Gastroesophageal sphincter (tissue), 3 donors: ENCODE results near the gene BTBD2.

Experiments used
- EP300 ChIP-seq: sonication (generic); formaldehyde crosslinking; IDR thresholded peaks from one replicate; pipeline ENCODE4 v1.6.1; 2017; ENCODE audit warnings: antibody characterized with exemption, mild to moderate bottlenecking
- POLR2A ChIP-seq, 2 donors: fragments of 450-650 bp; IDR thresholded peaks; one replicate each; pipeline ENCODE4 v1.6.1; 2017; ENCODE audit warnings: antibody characterized with exemption in 2 of 2, mild to moderate bottlenecking in 2 of 2, moderate library complexity in 1 of 2
- POLR2AphosphoS5 ChIP-seq: sonication (generic); formaldehyde crosslinking; IDR thresholded peaks from one replicate; pipeline ENCODE4 v1.6.1; 2017; ENCODE audit warnings: antibody characterized with exemption
- TF ChIP-seq, protein P1 (sequence below), 4 experiments: fragments of 200-600 bp in 2 of 4; fragments of 450-650 bp in 2 of 4; sonication (generic) in 1 of 4; IDR thresholded peaks; one replicate each; pipeline ENCODE4 v1.5.1; 2017 to 2019; ENCODE audit warnings: antibody characterized with exemption in 4 of 4, mild to moderate bottlenecking in 2 of 4, moderate library complexity in 2 of 4

DNA sequence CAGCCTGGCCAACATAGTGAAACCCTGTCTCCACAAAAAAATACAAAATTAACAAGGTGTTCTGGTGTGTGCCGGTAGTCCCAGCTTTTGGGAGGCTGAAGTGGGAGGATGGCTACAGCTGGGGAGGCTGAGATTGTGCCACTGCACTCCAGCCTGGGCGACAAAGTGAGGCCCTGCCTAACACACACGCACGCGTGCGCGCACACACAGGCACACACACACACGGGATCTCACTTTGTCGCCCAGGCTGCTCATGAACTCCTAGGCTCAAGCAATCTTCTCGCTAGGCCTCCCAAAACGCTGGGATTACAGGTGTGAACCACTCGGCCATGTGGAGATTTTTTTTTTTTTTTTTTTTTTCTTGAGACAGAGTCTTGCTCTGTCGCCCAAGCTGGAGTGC, 3.2 kb upstream of the BTBD2 start:
- TF ChIP-seq, protein P1, sequence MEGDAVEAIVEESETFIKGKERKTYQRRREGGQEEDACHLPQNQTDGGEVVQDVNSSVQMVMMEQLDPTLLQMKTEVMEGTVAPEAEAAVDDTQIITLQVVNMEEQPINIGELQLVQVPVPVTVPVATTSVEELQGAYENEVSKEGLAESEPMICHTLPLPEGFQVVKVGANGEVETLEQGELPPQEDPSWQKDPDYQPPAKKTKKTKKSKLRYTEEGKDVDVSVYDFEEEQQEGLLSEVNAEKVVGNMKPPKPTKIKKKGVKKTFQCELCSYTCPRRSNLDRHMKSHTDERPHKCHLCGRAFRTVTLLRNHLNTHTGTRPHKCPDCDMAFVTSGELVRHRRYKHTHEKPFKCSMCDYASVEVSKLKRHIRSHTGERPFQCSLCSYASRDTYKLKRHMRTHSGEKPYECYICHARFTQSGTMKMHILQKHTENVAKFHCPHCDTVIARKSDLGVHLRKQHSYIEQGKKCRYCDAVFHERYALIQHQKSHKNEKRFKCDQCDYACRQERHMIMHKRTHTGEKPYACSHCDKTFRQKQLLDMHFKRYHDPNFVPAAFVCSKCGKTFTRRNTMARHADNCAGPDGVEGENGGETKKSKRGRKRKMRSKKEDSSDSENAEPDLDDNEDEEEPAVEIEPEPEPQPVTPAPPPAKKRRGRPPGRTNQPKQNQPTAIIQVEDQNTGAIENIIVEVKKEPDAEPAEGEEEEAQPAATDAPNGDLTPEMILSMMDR (IDR thresholded peaks at IDR 0.05) = no peak
- TF ChIP-seq POLR2A (IDR thresholded peaks at IDR 0.05) (no peak), POLR2AphosphoS5 (no peak), EP300 (no peak)
